ENCODE data around the gene PTGFRN.

DNA sequence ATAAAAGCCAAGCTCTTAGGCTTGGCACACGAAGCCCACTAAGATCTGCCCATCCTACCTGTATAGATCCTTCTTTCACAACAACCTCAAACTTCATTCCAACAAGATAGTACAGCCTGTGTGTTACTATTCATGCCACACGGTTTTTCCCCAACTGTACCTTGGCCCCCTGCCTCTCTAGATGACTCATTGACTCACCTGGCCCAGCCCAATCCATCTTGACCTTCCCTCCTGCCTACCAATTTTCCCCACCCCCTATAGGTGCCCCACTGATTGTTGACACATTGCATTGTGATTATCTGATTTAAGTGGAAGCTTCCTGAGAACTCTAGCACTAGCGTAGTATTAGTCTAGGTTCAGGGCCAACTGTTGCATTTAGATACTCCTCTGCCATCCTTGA is 89.9 kb downstream of the PTGFRN start:
- no peak for TF ChIP-seq COPS2 (conservative IDR thresholded peaks at IDR 0.05)
- TF ChIP-seq, protein P1, sequence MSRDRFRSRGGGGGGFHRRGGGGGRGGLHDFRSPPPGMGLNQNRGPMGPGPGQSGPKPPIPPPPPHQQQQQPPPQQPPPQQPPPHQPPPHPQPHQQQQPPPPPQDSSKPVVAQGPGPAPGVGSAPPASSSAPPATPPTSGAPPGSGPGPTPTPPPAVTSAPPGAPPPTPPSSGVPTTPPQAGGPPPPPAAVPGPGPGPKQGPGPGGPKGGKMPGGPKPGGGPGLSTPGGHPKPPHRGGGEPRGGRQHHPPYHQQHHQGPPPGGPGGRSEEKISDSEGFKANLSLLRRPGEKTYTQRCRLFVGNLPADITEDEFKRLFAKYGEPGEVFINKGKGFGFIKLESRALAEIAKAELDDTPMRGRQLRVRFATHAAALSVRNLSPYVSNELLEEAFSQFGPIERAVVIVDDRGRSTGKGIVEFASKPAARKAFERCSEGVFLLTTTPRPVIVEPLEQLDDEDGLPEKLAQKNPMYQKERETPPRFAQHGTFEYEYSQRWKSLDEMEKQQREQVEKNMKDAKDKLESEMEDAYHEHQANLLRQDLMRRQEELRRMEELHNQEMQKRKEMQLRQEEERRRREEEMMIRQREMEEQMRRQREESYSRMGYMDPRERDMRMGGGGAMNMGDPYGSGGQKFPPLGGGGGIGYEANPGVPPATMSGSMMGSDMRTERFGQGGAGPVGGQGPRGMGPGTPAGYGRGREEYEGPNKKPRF (IDR thresholded peaks at IDR 0.05; ENCODE audit: low read depth, low read length), result no peak
- TF ChIP-seq, protein P2, sequence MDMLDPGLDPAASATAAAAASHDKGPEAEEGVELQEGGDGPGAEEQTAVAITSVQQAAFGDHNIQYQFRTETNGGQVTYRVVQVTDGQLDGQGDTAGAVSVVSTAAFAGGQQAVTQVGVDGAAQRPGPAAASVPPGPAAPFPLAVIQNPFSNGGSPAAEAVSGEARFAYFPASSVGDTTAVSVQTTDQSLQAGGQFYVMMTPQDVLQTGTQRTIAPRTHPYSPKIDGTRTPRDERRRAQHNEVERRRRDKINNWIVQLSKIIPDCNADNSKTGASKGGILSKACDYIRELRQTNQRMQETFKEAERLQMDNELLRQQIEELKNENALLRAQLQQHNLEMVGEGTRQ (CRISPR knock-in tag; IDR thresholded peaks at IDR 0.05), result no peak
